Gastroesophageal sphincter (tissue), 3 donors: ENCODE data around the gene SLC7A7.

Source experiments
- EP300 ChIP-seq: sonication (generic); formaldehyde crosslinking; IDR thresholded peaks from one replicate; pipeline ENCODE4 v1.6.1; 2017; ENCODE audit warnings: antibody characterized with exemption, mild to moderate bottlenecking
- POLR2A ChIP-seq, 2 donors: fragments of 450-650 bp; IDR thresholded peaks; one replicate each; pipeline ENCODE4 v1.6.1; 2017; ENCODE audit warnings: antibody characterized with exemption in 2 of 2, mild to moderate bottlenecking in 2 of 2, moderate library complexity in 1 of 2
- TF ChIP-seq, protein P1 (sequence below), 4 experiments: fragments of 200-600 bp in 2 of 4; fragments of 450-650 bp in 2 of 4; sonication (generic) in 1 of 4; IDR thresholded peaks; one replicate each; pipeline ENCODE4 v1.5.1; 2017 to 2019; ENCODE audit warnings: antibody characterized with exemption in 4 of 4, mild to moderate bottlenecking in 2 of 4, moderate library complexity in 2 of 4

DNA sequence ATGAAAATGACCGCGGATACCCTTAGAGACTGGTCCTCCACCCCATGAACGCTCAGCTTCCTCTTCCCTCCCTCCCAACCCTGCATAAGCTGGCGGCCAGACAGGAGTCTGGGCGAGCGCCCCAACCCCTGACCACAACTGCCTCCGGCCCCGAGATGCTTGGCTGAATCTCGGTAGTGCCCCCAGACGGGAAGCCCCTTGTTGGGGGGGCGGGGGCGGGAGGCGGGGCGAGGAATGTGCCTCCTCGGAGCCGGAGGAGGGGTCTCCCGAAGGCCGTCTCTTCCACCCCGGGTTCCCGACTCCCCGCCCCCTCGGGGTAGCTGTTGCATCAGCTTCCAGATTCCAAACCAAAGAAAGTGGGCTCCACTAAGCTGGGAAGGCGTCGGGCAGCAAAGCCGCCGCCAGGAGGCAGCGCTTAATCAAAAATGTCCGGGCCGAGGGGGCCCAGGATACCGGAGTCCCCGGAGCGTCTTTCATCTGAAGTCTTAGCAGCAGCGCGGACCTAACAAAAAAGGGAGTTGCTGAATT is 7.4 kb upstream of the SLC7A7 start:
- TF ChIP-seq, protein P1, sequence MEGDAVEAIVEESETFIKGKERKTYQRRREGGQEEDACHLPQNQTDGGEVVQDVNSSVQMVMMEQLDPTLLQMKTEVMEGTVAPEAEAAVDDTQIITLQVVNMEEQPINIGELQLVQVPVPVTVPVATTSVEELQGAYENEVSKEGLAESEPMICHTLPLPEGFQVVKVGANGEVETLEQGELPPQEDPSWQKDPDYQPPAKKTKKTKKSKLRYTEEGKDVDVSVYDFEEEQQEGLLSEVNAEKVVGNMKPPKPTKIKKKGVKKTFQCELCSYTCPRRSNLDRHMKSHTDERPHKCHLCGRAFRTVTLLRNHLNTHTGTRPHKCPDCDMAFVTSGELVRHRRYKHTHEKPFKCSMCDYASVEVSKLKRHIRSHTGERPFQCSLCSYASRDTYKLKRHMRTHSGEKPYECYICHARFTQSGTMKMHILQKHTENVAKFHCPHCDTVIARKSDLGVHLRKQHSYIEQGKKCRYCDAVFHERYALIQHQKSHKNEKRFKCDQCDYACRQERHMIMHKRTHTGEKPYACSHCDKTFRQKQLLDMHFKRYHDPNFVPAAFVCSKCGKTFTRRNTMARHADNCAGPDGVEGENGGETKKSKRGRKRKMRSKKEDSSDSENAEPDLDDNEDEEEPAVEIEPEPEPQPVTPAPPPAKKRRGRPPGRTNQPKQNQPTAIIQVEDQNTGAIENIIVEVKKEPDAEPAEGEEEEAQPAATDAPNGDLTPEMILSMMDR (IDR thresholded peaks at IDR 0.05) = peak; percentile 68 to 95 (median 86)
- no peak for TF ChIP-seq POLR2A (IDR thresholded peaks at IDR 0.05)
- no peak for TF ChIP-seq EP300
